ENCODE results near the gene ARMH3.

The ARMH3 gene

GRCh38 chr10:101895781-101896180, 160.2 kb downstream of the ARMH3 start:
- DNase-seq (ENCODE audit: low spot score), result no peak

- no peak for DNase-seq (ENCODE audit: low spot score)
Measured at GRCh38 chr10:101894742-101895141, 161.2 kb downstream of the ARMH3 start.

GRCh38 chr10:101894266-101894665, 161.7 kb downstream of the ARMH3 start:
- DNase-seq (ENCODE audit: low spot score), result no peak

- DNase-seq (ENCODE audit: low spot score), result no peak
Measured at GRCh38 chr10:101893510-101894120, 162.4 kb downstream of the ARMH3 start.

- peak; percentile 38 for DNase-seq (ENCODE audit: low spot score)
Measured at GRCh38 chr10:101892782-101893391, 163.1 kb downstream of the ARMH3 start.

- DNase-seq (ENCODE audit: low spot score), result peak; percentile 81
Measured at GRCh38 chr10:101889256-101890210, 166.4 kb downstream of the ARMH3 start.

GRCh38 chr10:101888251-101888949, 167.6 kb downstream of the ARMH3 start:
- no peak for DNase-seq (ENCODE audit: low spot score)

- DNase-seq (ENCODE audit: low spot score), result no peak
Measured at GRCh38 chr10:101887775-101888174, 168.2 kb downstream of the ARMH3 start.

- DNase-seq (ENCODE audit: low spot score), result no peak
Measured at GRCh38 chr10:101886521-101887312, 169.3 kb downstream of the ARMH3 start.

- no peak for DNase-seq (ENCODE audit: low spot score)
Measured at GRCh38 chr10:101881036-101881774, 174.8 kb downstream of the ARMH3 start.

- DNase-seq (ENCODE audit: low spot score), result no peak
Measured at GRCh38 chr10:101880232-101880573, 175.8 kb downstream of the ARMH3 start.

GRCh38 chr10:101879456-101880231, 176.3 kb downstream of the ARMH3 start:
- no peak for DNase-seq (ENCODE audit: low spot score)

- DNase-seq (ENCODE audit: low spot score), result no peak
Measured at GRCh38 chr10:101878869-101879268, 177.1 kb downstream of the ARMH3 start.

- DNase-seq (ENCODE audit: low spot score), result no peak
Measured at GRCh38 chr10:101875068-101875688, 180.8 kb downstream of the ARMH3 start.

- no peak for DNase-seq (ENCODE audit: low spot score)
Measured at GRCh38 chr10:101874252-101874651, 181.7 kb downstream of the ARMH3 start.

- DNase-seq (ENCODE audit: low spot score), result no peak
Measured at GRCh38 chr10:101867931-101868330, 188.0 kb downstream of the ARMH3 start.

- no peak for DNase-seq (ENCODE audit: low spot score)
Measured at GRCh38 chr10:101859530-101859929, 196.4 kb downstream of the ARMH3 start.

GRCh38 chr10:101858723-101859500, 197.1 kb downstream of the ARMH3 start:
- no peak for DNase-seq (ENCODE audit: low spot score)

All from AG20443 (cell line).